AG04450 (cell line): ENCODE results near the gene TUT4. TPM values are rescaled to one million over a fixed set of nuclear protein-coding genes. Genes with fewer than 3 reads are reported as not detected.

Source experiments
- CTCF ChIA-PET: fragments of 300-600, 350-600 bp; formaldehyde crosslinking; extraction: SDS; loops from one replicate; lab custom pipeline; 2022; ENCODE audit warnings: antibody characterized with exemption, inconsistent platforms; lab: Charles Lee
- POLR2A ChIA-PET: fragments of 350-600 bp; formaldehyde crosslinking; extraction: SDS; loops from one replicate; lab custom pipeline; 2021; ENCODE audit warnings: antibody characterized with exemption, inconsistent platforms; lab: Yijun Ruan, JAX
- DNase-seq: peaks from one replicate; pipeline ENCODE4 v3.0.0-alpha.2; 2011; ENCODE audit warnings: low read depth, low spot score
- H3K27ac ChIP-seq: one replicate; pipeline ENCODE4 v1.5.1; 2012; ENCODE audit warnings: low read depth, low read length, control low read depth
- H3K27me3 ChIP-seq: one replicate; pipeline ENCODE4 v1.6.0; 2012; ENCODE audit warnings: low read length; ENCODE audit not compliant: control insufficient read depth, insufficient read depth
- H3K4me3 ChIP-seq: 2 replicates; pipeline ENCODE4 v1.5.1; 2011; ENCODE audit warnings: mild to moderate bottlenecking, low read depth, low read length, control low read depth
- H3K9me3 ChIP-seq: 2 replicates; pipeline ENCODE4 v1.5.1; 2012; ENCODE audit warnings: low read length; ENCODE audit not compliant: control insufficient read depth, insufficient read depth
- polyA plus RNA-seq: library from polyadenylated mRNA; depleted of rRNA; stranded (reverse); fragments of >200 nt; gene quantifications from 2 replicates; pipeline ENCODE4 v1.2.3, GENCODE V29; 2011
- TF ChIP-seq, protein P1 (sequence below): IDR thresholded peaks from 2 replicates; pipeline ENCODE4 v1.5.1; 2011; ENCODE audit warnings: low read depth, low read length, control low read depth, inconsistent platforms

Gene TUT4
- polyA plus RNA-seq, 1 experiment = 30.0 TPM

DNA sequence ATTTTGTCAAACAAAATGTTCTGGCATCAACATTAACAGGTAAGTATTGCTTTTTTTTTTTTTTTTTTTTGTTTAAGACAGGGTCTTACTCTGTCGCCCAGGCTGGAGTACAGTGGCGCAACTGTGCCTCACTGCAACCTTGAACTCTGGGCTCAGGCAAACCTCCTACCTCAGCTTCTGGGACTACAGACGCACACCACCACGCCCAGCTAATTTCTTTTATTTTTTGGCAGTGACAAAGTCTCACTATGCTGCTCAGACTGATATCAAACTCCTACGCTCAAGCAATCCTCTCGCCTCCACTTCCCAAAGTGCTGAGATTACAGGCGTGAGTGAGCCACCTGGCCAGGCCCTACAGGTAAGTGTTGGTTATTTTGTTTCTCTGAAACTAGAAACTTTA, 2.4 kb downstream of the TUT4 start:
- H3K27me3 ChIP-seq = no peaks in the 10 kb centered on the region
- TF ChIP-seq, protein P1, sequence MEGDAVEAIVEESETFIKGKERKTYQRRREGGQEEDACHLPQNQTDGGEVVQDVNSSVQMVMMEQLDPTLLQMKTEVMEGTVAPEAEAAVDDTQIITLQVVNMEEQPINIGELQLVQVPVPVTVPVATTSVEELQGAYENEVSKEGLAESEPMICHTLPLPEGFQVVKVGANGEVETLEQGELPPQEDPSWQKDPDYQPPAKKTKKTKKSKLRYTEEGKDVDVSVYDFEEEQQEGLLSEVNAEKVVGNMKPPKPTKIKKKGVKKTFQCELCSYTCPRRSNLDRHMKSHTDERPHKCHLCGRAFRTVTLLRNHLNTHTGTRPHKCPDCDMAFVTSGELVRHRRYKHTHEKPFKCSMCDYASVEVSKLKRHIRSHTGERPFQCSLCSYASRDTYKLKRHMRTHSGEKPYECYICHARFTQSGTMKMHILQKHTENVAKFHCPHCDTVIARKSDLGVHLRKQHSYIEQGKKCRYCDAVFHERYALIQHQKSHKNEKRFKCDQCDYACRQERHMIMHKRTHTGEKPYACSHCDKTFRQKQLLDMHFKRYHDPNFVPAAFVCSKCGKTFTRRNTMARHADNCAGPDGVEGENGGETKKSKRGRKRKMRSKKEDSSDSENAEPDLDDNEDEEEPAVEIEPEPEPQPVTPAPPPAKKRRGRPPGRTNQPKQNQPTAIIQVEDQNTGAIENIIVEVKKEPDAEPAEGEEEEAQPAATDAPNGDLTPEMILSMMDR = no peak
- no peak for DNase-seq
- H3K27ac ChIP-seq = no peak overlapping the region
- H3K4me3 ChIP-seq = no peak overlapping the region
- POLR2A ChIA-PET = no interaction called here
- CTCF ChIA-PET = interaction anchor here (0.6 kb wide), 1 partner anchor 26 kb away, joined by 3 read pairs; no protein-coding TSS in a partner anchor
- peaks cover 3% of the 10 kb centered on the region; the same call in 1 of the 2 replicates for H3K9me3 ChIP-seq

DNA sequence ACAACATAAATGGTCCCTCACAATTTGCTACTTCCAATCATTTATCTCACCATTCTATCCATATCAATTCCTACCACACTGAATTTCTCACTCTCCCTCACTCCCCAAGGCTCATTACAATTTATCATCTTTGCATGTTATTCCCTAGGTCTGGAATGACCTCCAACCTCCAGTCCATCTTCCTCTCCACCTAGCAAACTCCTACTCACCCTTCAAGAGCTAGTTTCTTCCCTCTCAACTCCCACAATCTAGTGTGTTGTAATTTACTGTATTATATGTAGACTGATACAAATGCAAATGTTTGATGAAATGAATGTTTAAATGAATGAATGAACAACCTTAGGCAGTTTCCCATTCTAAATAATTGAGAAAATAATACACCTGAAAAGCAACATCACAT, 3.6 kb downstream of the TUT4 start:
- ChIA-PET POLR2A (no interaction called here), CTCF (no interaction called here)

DNA sequence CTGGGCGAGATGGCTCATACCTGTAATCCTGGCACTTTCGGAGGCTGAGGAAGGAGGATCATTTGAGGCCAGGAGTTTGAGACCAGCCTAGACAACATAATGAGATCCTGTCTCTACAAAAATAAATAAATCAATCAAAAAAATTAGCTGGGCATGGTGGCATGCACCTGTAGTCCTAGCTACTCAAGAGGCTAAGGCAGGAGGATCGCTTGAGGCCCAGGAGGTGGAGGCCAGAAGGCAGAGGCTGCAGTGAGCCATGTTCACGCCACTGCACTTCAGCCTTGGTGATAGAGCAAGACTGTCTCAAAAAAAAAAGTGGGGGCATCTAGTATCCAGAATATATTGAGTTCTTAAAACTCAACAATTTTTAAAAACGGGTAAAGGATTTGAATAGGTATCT, 6.0 kb downstream of the TUT4 start:
- peaks cover 23% of the 10 kb centered on the region for H3K9me3 ChIP-seq
- CTCF ChIA-PET = no interaction called here
- POLR2A ChIA-PET = no interaction called here
- DNase-seq = no peak
- no peak overlapping the region for H3K27ac ChIP-seq
- H3K4me3 ChIP-seq = no peak overlapping the region
- no peaks in the 10 kb centered on the region for H3K27me3 ChIP-seq
- TF ChIP-seq, protein P1 = no peak

More for the DNA sequence above, 3.6 kb downstream of the TUT4 start:
- Histone ChIP-seq H3K27me3 (no peaks in the 10 kb centered on the region), H3K27ac (no peak overlapping the region), H3K4me3 (no peak overlapping the region), H3K9me3 (peaks cover 7% of the 10 kb centered on the region)
- TF ChIP-seq, protein P1 = no peak
- DNase-seq = no peak

DNA sequence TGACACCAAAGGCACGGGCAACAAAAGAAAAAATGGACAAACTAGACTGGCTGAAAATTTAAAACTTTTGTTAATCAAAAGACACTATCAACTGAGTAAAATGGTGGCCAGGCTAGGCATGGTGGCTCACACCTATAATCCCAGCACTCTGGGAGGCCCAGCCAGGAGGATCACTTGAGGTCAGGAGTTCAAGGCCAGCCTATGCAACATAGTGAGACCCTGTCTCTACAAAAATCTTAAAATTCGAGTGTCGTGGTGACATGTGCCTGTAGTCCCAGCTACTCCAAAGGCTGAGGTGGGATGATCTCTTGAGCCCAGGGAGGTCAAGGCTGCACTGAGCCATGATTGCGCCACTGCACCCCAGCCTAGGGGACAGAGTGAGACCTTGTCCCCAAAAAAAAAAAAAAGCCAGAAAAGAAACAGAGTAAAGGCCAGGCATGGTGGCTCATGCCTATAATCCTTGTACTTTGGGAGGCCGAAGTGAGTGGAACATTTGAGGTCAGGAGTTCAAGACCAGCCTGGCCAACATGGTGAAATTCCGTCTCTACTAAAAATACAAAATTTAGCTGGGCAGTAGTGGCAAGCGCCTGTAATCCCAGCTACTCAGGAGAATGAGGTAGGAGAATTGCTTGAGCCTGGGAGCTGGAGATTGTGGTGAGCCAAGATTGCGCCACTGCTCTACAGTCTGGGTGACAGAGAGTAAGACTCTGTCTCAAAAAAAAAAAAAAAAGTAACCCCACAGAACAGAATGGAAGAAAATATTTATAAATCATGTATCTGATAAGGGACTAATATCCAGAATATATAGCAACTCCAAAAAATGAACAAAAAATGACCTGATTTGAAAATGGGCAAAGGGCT, 8.0 kb downstream of the TUT4 start:
- ChIA-PET CTCF (no interaction called here), POLR2A (interaction anchor here (0.6 kb wide), 1 partner anchor 49 kb away, joined by 5 read pairs; no protein-coding TSS in a partner anchor)
- Histone ChIP-seq H3K27ac (no peak overlapping the region), H3K9me3 (peaks cover 30% of the 10 kb centered on the region), H3K4me3 (no peak overlapping the region), H3K27me3 (no peaks in the 10 kb centered on the region)
- TF ChIP-seq, protein P1 = no peak
- no peak for DNase-seq

DNA sequence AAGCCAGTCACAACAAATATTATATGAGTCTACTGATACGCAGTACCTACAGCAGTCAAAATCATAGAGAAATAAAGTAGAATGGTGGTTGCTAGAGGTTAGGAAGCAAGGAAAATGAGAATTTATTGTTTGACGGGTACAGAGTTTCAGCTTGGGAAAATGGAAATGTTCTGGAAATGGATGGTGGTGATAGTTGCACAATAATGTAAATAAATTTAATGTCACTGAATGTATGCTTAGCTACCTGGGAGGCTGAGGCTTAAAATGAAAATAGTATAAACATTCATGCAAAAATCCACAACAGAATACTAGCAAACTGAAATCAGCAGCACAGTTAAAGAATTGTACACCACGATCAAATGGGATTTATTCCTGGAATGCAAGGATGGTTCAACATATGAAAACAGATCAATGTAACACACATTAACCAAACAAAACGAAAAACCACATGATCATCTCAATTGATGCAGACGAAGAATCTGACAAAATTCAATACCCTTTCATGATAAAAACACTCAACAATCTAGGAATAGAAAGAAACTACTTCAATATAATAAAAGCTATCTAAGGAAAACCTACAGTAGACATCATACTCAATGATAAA, 10.7 kb downstream of the TUT4 start:
- no peaks in the 10 kb centered on the region for H3K27me3 ChIP-seq
- no peak for DNase-seq
- POLR2A ChIA-PET = no interaction called here

More for the DNA sequence above, 10.7 kb downstream of the TUT4 start:
- TF ChIP-seq, protein P1 = no peak
- Histone ChIP-seq H3K4me3 (no peak overlapping the region), H3K27ac (no peak overlapping the region), H3K9me3 (peaks cover 30% of the 10 kb centered on the region)
- CTCF ChIA-PET = no interaction called here
